GM12873 (cell line): ENCODE data around the gene SIPA1L2.

Source experiments
- TF ChIP-seq, protein P1 (sequence below): IDR thresholded peaks from 2 replicates; pipeline ENCODE4 v1.5.1; 2012; ENCODE audit warnings: low read depth, mild to moderate bottlenecking, moderate library complexity, low read length, control low read depth; ENCODE audit not compliant: insufficient read depth; ENCODE audit errors: missing control alignments

SIPA1L2 gene

DNA sequence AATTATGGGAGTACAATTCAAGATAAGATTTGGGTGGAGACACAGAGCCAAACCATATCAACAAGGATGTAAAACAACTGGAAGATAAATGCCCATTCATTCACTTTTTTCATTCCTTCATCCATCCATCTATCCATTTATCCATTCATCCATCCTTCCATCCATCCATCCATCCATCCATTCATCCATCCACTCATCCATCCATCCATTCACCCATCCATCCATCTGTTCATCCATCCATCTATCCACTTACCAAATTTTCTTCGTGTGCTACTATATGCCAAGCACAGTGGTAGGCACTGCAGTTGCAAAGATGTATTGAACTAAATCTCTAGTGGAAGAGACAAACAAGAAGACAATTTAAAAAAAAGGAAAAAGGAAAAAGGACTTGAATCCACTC is 14.3 kb upstream of the SIPA1L2 start:
- TF ChIP-seq, protein P1, sequence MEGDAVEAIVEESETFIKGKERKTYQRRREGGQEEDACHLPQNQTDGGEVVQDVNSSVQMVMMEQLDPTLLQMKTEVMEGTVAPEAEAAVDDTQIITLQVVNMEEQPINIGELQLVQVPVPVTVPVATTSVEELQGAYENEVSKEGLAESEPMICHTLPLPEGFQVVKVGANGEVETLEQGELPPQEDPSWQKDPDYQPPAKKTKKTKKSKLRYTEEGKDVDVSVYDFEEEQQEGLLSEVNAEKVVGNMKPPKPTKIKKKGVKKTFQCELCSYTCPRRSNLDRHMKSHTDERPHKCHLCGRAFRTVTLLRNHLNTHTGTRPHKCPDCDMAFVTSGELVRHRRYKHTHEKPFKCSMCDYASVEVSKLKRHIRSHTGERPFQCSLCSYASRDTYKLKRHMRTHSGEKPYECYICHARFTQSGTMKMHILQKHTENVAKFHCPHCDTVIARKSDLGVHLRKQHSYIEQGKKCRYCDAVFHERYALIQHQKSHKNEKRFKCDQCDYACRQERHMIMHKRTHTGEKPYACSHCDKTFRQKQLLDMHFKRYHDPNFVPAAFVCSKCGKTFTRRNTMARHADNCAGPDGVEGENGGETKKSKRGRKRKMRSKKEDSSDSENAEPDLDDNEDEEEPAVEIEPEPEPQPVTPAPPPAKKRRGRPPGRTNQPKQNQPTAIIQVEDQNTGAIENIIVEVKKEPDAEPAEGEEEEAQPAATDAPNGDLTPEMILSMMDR, result no peak

DNA sequence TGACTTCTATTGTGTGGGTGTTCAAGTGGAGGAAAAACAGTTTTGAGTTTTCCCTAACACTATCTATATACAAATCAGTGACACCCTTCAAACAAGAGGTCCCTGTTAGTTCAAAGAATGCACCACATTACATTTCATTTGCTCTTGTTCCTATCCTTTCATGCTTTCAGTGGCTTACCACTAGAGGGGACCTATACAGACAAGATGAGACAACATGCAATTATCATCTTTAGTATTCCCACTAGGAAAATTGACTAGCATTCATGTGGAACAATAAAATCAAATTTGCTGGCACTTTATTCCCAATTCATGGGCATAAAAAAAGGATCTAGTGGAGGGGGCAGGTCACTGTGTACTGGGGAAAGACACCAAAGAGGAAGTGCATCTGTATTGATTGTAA is 13.3 kb upstream of the SIPA1L2 start:
- TF ChIP-seq, protein P1, result no peak

DNA sequence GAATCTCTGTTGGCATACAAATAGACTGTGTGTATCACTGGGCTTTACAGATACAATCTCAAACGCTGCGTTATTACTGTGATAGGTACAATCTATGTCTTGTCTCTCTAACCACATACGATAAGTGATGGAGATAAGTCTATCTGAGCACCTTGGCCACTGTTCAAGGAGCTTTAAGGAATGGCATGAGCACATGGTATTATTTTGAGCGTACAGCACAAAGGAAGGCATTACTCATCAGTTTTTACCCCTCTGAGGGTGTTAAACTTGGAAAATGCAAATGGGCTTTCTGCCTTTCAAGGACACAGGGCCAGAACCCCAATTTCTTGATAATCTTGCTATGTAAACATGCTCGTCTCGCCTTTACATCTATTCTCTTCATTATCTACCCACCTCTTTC is 11.6 kb upstream of the SIPA1L2 start:
- TF ChIP-seq, protein P1, result no peak

DNA sequence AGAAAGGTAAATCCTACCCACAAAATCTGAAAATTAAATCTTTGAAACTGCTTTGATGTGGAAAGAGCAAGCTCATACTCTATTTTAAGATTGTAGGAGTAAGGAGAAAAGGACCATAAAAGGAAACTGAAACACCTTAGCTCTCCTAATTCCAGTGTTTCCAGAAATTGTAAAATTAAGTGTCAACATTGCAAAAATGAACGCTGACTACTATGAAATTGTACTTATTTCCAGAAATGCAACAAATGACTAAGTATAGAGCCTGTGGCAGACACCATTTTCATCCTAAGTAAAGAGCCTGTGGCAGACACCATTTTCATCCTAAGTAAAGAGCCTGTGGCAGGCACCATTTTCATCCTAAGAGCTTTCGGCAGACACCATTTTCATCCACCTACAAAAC is 6.9 kb upstream of the SIPA1L2 start:
- TF ChIP-seq, protein P1, result no peak

DNA sequence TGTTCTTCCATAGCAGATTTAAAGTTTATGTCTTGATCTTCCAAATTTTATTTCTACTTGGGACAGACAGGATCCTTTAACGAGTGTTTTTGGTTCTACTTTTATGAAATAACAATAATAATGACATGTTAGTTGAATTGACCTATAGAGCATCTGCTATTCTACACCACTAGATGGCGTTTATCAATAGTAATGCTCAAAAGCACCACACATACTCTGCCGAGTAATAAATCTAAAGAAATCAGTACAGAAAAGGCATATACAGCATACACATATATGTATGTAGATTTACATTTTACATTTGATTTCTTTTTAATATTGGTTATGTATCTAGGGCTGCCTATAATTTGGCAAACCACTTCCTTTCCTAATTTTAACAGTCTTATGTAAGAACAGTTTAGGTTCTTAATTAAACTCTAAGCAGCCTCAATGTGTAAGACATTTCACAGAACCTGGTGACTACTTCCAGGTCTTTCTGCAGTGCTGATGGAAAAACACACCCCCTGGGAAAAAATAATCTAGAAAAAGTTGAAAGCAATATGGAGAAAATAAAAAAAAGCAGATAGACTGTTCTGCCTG is 5.9 kb upstream of the SIPA1L2 start:
- TF ChIP-seq, protein P1, result peak; percentile 61

DNA sequence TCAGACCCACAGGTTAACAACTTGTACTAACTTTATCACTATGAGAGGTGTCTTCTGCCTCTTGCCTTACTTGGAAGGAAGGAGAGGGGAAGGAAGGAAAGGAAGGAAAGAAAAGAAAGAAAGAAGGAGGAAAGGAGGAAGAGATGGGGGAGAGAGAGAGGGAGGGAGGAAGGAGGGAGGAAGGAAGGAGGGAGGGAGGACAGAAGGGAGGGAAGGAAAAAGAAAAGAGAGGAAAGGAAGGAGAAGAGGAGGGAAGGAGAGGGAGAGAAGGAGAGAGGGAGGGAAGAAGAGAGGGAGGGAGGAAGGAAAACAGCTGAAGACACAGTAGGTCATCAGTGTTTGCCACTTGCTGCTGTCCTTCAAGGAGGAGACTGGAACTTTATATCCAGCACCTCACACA is 5.3 kb upstream of the SIPA1L2 start:
- TF ChIP-seq, protein P1, result no peak

DNA sequence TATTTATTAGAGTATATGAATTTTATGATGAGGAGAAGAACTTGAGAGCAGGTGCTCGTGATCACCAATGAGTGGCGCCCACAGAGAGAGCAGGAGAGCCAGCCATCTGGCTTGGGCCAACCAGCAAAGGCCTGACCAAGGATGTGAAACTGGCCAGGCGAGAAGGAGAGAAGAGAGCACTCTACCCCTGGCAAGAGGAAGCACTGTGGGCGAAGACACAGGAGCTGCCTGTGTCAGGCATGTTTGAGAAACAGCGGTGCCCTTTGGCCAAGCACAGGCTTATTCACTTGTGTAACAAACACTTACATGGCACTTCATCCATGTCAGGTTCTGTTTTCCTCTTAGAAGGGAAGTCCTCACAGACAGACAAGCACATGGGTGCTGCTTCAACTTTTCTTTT is 4.2 kb upstream of the SIPA1L2 start:
- TF ChIP-seq, protein P1, result no peak
